Upper lobe of right lung (tissue), 1 donor: ENCODE data around the gene MPV17L. TPM values are rescaled to one million over a fixed set of nuclear protein-coding genes. Genes with fewer than 3 reads are reported as not detected.
A peak's percentile ranks its signal among the peaks of the same experiment; 100 is the strongest.
"Not testable (repeated sequence)": the region's sequence is repeated elsewhere in the genome, so short reads cannot be mapped to it uniquely, and the experiment has no call there.

Experiments
- ATAC-seq: fragments of 200-7000 bp; cut with Tn5 transposase; one replicate; pipeline ENCODE4 v1.9.1; 2020; ENCODE audit warnings: mild to moderate bottlenecking, moderate library complexity
- DNase-seq: peaks from one replicate; pipeline ENCODE4 v3.0.0-alpha.2; 2020
- H3K27ac ChIP-seq: fragments of 200-600 bp; one replicate; pipeline ENCODE4 v1.8.0; 2022
- H3K27me3 ChIP-seq: fragments of 200-600 bp; one replicate; pipeline ENCODE4 v1.8.0; 2022; ENCODE audit warnings: mild to moderate bottlenecking
- H3K36me3 ChIP-seq: fragments of 200-600 bp; one replicate; pipeline ENCODE4 v1.8.0; 2022
- H3K4me1 ChIP-seq: fragments of 200-600 bp; one replicate; pipeline ENCODE4 v1.8.0; 2022
- H3K4me3 ChIP-seq: fragments of 200-600 bp; one replicate; pipeline ENCODE4 v1.8.0; 2022; ENCODE audit warnings: mild to moderate bottlenecking
- H3K9me3 ChIP-seq: fragments of 200-600 bp; one replicate; pipeline ENCODE4 v1.8.0; 2022
- intact Hi-C: fragments of 100-400 bp; cut with DNase I; formaldehyde crosslinking; loops from one replicate; pipeline ENCODE4 v1.11.0; 2022
- long read RNA-seq: library from polyadenylated mRNA; unstranded; transcript quantifications from one replicate; pipeline ENCODE4 v2.0.0, GENCODE V29; 2021
- total RNA-seq: library from RNA; stranded (reverse); fragmentation: NEBNext Ultra II Directional; extraction: Animal tissue kit (Norgen Biotek cat#: 25700); gene quantifications from one replicate; pipeline ENCODE4 v1.2.1, GENCODE V29; 2021
- donor health status: DM: no; HTN: yes; CAD: no; lungs with severe emphysema.

Gene MPV17L
- 1.6 TPM for total RNA-seq
- long read RNA-seq, result 0 reads

DNA sequence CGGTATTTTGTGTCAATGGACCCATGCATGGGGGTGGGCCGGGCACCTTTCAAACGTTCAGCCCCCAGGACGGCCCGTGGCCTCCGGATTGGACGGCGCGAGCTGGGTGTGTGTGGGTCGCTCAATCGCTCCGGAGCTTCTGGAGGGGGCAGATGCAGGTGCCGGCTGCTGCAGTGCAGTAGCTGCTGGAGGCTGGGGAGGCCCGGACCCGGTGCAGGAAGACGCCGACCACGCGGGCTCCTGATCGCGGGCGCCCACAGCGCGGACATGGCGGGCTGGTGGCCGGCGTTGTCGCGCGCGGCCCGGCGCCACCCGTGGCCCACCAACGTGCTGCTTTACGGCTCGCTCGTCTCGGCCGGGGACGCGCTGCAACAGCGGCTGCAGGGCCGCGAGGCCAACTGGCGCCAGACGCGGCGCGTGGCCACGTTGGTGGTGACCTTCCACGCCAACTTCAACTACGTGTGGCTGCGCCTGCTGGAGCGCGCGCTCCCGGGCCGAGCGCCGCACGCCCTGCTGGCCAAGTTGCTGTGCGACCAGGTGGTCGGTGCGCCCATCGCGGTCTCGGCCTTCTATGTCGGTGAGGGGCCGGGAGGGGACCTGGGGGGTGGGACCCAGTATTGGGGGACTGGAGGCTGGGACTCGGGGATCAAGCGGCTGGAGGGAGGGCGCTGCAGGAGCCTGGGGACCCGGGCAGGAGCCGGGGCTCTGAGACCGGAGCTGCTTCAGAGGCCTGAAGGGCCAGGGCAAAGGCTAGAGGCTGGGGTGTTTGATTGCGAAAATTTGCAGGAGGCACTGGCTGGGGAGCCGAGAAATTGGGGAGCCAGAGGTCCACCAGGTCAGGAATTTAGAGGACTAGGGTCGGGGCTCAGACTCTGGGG lies at the start of gene MPV17L:
TSS of gene MPV17L (plus strand) at position 124 of the 878 bp plus-strand sequence. CDS start at position 268, 144 bp downstream.
- H3K27me3 ChIP-seq, H3K27ac ChIP-seq, H3K9me3 ChIP-seq, intact Hi-C loops, H3K4me1 ChIP-seq, H3K36me3 ChIP-seq: not testable (repeated sequence)
- peak; percentile 72 for DNase-seq
- H3K4me3 ChIP-seq, result peak within 1 kb of the TSS; percentile 53
- peak; percentile 86 for ATAC-seq

DNA sequence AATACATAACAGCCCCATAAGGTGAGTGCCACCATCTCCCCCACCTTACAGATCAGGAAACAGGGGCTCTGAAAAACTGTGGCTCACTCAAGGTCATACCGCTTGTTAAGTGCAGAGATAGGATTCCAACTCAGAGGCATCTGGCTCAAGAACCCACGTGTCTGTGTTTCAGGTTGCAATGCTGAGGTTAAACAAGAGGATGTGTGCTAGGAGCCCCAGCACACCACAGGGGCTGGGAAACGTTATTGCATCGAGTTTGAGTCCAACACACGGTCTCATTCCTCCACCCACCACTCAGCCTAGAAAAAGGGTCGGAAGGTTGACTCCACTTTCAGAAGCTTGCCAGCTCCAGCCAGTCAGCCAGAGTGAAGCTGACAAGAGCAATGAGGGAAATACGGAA lies 46.8 kb upstream of the MPV17L start:
- ATAC-seq, DNase-seq: not testable (repeated sequence)

DNA sequence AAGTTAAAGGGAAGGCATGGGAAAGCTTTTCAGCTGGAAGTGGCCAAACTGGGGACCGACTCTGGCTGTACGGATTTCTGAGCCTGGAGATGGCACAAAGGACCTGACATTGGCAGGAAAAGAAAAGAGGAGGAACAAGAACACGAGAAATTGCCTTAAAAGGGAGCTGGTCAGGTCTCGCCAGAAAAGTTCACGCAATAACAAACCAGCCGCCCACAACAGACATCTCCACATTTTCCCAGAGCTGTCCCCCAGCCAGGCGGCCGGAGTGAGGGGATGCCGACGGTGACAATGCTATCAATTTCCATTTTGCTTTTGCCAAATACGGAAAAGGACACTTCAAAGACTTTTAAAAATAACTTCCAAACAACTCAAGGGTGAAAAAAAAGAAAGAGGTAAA lies 44.3 kb upstream of the MPV17L start:
- H3K27me3 ChIP-seq, DNase-seq, intact Hi-C loops, H3K9me3 ChIP-seq, ATAC-seq, H3K36me3 ChIP-seq, H3K27ac ChIP-seq, H3K4me1 ChIP-seq, H3K4me3 ChIP-seq: not testable (repeated sequence)

More for the DNA sequence above, 46.8 kb upstream of the MPV17L start:
- H3K4me1 ChIP-seq, H3K4me3 ChIP-seq, H3K36me3 ChIP-seq, H3K9me3 ChIP-seq, H3K27me3 ChIP-seq, H3K27ac ChIP-seq, intact Hi-C loops: not testable (repeated sequence)

DNA sequence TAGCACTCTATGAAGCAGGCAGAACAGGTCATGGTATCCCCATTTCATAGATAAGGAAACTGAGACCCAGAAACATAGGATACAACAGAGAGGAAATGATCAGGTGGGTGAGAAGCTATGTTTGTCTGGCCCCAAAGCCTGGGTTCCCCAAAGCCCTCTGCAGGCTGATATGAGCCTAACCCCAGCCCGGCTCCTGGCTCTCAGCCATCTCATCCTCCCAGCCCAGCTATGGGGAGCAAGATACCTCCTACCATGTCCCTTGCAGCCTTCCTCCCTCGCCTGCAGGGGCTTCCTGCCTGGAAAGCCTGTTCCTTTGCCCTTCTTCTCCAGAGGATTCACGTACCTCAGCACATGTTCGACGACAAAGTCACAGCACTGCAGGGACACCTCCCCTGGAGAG lies 43.8 kb upstream of the MPV17L start:
- H3K27ac ChIP-seq, H3K36me3 ChIP-seq, H3K4me1 ChIP-seq, DNase-seq, H3K9me3 ChIP-seq, ATAC-seq, H3K4me3 ChIP-seq, intact Hi-C loops, H3K27me3 ChIP-seq: not testable (repeated sequence)

DNA sequence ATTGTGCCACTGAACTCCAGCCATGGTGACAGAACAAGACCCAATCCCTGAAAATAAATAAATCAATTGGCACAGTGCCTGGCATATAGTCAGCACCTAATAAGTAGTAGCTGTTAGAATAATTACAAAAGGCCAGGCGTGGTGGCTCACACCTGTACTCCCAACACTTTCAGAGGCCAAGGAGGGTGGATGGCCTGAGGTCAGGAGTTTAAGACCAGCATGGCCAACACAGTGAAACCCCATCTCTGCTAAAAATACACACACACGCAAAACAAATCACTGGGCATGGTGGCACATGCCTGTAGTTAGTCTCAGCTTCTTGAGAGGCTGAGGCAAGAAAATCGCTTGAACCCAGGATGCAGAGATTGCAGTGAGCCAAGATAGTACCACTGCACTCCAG lies 42.7 kb upstream of the MPV17L start:
- H3K4me3 ChIP-seq, H3K4me1 ChIP-seq, DNase-seq, H3K27me3 ChIP-seq, intact Hi-C loops, H3K36me3 ChIP-seq, ATAC-seq, H3K27ac ChIP-seq, H3K9me3 ChIP-seq: not testable (repeated sequence)

DNA sequence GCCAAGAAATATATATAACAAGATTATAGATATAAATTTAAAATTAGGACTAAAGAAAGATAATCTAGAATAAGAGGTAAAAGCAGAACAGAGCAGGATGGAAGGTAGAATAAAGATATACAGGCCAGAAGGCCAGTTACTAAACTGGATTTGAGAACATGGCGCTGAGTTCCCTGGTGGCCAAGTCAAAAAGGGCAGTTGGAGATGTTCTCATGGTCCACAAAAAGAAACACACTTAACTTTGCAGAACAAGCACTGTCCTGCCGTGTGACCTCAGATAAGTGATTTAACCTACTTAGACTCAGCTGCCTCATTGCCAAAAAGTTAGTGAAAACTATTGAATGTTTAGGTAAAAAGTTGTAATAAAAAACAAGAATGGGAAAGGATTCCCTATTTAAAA lies 40.7 kb upstream of the MPV17L start:
- H3K9me3 ChIP-seq, H3K4me1 ChIP-seq, ATAC-seq, H3K27ac ChIP-seq, DNase-seq, H3K36me3 ChIP-seq, H3K4me3 ChIP-seq, intact Hi-C loops, H3K27me3 ChIP-seq: not testable (repeated sequence)

DNA sequence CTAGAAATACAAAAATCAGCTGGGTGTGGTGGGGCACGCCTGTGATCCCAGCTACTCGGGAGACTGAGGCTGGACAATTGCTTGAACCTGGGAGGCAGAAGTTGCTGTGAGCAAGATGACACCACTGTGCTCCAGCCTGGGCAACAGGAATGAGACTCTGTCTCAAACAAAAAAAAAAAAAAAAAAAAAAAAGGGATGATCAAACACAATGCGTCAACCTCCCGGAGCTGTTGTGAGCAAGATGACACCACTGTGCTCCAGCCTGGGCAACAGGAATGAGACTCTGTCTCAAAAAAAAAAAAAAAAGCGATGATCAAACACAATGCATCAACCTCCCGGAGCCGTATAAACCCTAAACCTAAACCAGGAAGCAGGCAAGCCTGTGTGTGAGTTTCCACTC lies 38.1 kb upstream of the MPV17L start:
- H3K4me1 ChIP-seq, H3K4me3 ChIP-seq, H3K27me3 ChIP-seq, DNase-seq, H3K27ac ChIP-seq, intact Hi-C loops, ATAC-seq, H3K9me3 ChIP-seq, H3K36me3 ChIP-seq: not testable (repeated sequence)

DNA sequence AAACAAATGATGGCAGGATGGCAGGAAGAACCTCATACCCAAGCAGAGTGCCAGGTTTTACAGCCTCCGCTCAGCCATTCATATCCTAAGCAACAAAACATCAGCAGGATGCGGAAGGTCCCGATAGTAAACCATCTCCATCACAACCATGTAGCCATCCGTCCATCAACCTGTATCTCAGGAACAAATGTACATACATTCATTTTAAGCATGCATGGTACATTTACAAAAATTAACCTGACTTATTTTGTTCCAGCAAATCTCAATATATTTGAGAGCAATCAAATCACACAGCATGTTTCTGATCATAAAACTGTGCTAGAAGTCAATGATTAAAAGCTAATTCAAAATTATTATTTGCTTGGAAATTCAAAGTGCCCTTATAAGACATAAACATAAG lies 17.4 kb upstream of the MPV17L start, which contains the start of gene NPIPA5:
TSS of gene NPIPA5 (minus strand) at position 101 of the 400 bp plus-strand sequence. CDS start at position 101, 0 bp downstream.
- H3K36me3 ChIP-seq, DNase-seq, H3K27ac ChIP-seq, H3K4me1 ChIP-seq, intact Hi-C loops, ATAC-seq, H3K27me3 ChIP-seq, H3K9me3 ChIP-seq, H3K4me3 ChIP-seq: not testable (repeated sequence)

DNA sequence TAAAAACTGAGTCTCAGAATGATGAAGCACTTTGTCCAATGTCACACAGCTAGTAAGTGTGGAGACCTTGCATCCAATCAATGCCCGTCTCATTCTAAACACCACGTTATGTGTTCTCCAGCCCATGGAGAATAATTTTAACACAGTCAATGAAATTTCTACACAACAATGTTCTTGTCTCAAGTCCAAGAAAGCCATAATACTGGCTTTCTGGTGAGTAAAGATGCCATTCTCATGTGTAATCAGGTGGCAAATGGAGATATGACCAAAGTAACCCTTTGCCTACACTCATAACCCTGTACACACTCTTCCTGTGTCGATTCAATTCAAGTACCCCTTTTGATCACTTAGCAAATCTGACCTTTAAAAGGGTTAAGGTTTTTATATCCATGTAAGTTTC lies 12.7 kb upstream of the MPV17L start:
- ATAC-seq, H3K27me3 ChIP-seq, H3K27ac ChIP-seq, H3K9me3 ChIP-seq, H3K4me3 ChIP-seq, intact Hi-C loops, H3K36me3 ChIP-seq, H3K4me1 ChIP-seq, DNase-seq: not testable (repeated sequence)

DNA sequence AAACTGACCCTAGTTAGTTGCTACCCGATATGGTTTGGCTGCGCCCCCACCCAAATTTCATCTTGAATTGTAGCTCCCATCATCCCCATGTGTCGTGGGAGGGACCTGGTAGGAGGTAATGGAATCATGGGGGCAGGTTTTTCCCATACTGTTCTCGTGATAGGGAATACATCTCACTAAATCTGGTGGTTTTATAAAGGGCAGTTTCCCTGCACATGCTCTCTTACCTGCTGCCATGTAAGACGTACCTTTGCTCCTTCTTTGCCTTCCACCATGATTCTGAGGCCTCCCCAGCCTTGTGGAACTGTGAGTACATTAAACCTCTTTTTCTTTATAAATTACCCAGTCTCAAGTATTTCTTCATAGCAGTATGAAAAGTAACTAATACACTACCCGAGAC lies 7.5 kb upstream of the MPV17L start:
- intact Hi-C loops, H3K4me1 ChIP-seq, ATAC-seq, H3K27me3 ChIP-seq, H3K4me3 ChIP-seq, H3K27ac ChIP-seq, DNase-seq, H3K9me3 ChIP-seq, H3K36me3 ChIP-seq: not testable (repeated sequence)

DNA sequence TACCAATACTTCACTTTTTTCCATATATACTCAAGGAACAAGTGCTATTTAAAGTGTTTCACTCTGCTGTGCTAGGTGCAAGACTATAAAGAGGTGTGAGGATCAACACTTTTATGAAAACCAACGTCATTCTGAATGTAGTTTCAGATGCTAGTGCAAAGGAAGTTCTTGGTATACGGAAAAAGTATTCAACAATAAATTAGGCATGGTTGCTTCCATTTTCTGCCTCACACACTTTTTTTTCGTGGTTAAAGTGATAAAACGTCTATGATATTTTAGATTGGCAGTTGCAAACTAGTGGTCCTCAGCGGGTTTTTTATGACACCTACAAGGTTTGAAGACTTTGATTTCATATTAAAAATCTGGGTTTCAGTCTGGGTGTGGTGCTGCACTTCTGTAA lies 5.6 kb upstream of the MPV17L start:
- ATAC-seq, intact Hi-C loops, H3K27me3 ChIP-seq, DNase-seq, H3K4me1 ChIP-seq, H3K4me3 ChIP-seq, H3K27ac ChIP-seq, H3K36me3 ChIP-seq, H3K9me3 ChIP-seq: not testable (repeated sequence)

DNA sequence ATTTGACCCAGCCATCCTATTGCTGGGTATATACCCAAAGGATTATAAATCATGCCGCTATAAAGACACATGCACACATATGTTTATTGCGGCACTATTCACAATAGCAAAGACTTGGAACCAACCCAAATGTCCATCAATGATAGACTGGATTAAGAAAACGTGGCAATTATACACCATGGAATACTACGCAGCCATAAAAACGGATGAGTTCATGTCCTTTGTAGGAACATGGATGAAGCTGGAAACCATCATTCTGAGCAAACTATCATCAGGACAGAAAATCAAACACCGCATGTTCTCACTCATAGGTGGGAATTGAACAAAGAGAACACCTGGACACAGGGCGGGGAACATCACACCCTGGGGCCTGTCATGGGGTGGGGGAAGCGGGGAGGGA lies 2.5 kb upstream of the MPV17L start:
- intact Hi-C loops, H3K36me3 ChIP-seq, H3K9me3 ChIP-seq, H3K4me1 ChIP-seq, ATAC-seq, DNase-seq, H3K27ac ChIP-seq, H3K27me3 ChIP-seq, H3K4me3 ChIP-seq: not testable (repeated sequence)

DNA sequence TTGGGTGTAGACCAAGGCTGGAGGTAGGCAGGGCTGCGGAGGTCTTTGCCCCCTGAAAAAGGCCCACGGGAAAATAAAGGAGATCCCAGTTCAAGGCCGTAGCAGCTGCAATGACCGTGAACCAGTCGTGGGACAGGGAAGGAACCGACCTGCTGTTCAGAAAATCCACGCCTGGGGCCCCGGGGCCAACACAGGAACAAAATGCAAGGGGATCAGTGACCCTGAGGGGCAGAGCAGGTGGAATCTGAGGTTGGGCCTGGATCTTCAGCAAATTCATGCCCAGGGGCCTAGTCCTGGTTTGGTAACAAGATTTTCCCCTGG lies 915 bp downstream of the MPV17L start:
- peak overlapping the region; percentile 53 for H3K4me3 ChIP-seq
- intact Hi-C loops, result not testable (repeated sequence)

More for the DNA sequence above, 915 bp downstream of the MPV17L start:
- H3K9me3 ChIP-seq, H3K36me3 ChIP-seq, H3K27me3 ChIP-seq, DNase-seq, ATAC-seq, H3K4me1 ChIP-seq, H3K27ac ChIP-seq: not testable (repeated sequence)
